Measurements from ENCODE around the gene CADM1. TPM values are rescaled to one million over a fixed set of nuclear protein-coding genes. Genes with fewer than 3 reads are reported as not detected.

Gene CADM1
- total RNA-seq, 1 donor from 2014 or later = 32.0 TPM

Small RNAs within 50 kb of the gene (small RNA-seq; reads per million reads assigned to genes)
- not detected for gene RF01293 (ENCODE audit: low replicate concordance)

All from skin of body (tissue), 2 donors.